HTERT RPE-1 (cell line): ENCODE results near the gene PSEN1.

Experiments used
- in situ Hi-C: fragments of 300-500 bp; cut with MboI; formaldehyde crosslinking; loops from 4 replicates; pipeline ENCODE4 v1.14.3; 2020; ENCODE audit warnings: low sequenced_read_pairs

The PSEN1 gene

DNA sequence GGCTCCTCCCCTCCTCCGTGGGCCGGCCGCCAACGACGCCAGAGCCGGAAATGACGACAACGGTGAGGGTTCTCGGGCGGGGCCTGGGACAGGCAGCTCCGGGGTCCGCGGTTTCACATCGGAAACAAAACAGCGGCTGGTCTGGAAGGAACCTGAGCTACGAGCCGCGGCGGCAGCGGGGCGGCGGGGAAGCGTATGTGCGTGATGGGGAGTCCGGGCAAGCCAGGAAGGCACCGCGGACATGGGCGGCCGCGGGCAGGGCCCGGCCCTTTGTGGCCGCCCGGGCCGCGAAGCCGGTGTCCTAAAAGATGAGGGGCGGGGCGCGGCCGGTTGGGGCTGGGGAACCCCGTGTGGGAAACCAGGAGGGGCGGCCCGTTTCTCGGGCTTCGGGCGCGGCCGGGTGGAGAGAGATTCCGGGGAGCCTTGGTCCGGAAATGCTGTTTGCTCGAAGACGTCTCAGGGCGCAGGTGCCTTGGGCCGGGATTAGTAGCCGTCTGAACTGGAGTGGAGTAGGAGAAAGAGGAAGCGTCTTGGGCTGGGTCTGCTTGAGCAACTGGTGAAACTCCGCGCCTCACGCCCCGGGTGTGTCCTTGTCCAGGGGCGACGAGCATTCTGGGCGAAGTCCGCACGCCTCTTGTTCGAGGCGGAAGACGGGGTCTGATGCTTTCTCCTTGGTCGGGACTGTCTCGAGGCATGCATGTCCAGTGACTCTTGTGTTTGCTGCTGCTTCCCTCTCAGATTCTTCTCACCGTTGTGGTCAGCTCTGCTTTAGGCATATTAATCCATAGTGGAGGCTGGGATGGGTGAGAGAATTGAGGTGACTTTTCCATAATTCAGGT lies at the start of gene PSEN1:
TSS of gene PSEN1 (plus strand) at position 121 of the 839 bp plus-strand sequence. CDS start 11,513 bp downstream, outside the sequence.
- in situ Hi-C loops, result no loop called here

DNA sequence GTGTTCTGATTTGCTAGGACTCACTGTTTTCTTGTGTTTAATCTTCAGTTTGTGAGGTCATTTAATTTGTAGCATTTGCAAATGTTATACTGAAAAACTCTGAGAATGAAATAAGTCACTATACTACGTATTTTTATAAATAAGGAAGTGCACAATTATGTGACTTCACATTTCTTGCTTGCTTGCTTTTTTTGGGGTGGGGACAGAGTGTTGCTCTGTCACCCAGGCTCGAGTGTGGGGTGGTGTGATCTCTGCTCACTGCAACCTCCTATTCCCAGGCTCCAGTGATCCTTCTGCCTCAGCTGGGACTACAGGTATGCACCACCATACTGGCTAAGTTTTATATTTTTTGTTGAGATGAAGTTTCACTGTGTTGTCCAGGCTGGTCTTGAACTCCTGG lies 45.3 kb upstream of the PSEN1 start:
- in situ Hi-C loops, result no loop called here

DNA sequence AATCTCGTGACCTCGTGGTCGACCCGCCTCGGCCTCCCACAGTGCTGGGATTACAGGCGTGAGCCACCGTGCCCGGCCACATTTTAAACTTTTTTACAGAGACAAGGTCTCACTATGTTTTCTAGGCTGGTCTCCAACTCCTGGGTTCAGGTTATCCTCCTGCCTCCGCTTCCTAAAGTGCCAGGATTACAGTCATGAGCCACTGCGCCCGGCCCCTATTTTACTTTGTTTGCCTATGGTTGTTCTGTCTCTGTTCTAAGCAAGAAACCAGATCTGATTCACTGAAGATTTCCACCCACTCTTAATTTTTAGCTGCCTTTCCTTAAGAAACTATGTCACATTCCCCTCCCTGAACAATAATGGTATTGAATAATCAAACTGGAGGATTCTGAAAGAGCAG lies 38.9 kb upstream of the PSEN1 start:
- in situ Hi-C loops, result no loop called here

DNA sequence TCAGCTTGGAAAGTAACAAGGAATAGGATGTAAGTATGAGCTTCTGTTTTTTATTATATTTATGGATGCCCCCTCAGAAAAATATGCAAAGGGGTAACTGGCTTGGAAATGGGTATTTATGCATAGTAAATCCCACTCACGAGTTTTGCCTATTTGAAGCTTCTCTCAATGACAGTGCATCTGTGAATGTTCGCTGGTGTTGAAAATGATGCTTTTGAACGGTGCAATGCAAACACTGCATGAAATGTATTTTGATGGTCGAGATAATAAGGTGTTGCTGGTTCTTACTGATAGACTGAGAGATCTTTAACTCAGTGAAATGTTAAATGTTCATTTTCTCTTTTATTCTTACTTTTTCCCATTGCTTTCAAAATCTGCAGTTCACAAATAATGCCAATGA lies 36.0 kb upstream of the PSEN1 start:
- in situ Hi-C loops, result no loop called here

DNA sequence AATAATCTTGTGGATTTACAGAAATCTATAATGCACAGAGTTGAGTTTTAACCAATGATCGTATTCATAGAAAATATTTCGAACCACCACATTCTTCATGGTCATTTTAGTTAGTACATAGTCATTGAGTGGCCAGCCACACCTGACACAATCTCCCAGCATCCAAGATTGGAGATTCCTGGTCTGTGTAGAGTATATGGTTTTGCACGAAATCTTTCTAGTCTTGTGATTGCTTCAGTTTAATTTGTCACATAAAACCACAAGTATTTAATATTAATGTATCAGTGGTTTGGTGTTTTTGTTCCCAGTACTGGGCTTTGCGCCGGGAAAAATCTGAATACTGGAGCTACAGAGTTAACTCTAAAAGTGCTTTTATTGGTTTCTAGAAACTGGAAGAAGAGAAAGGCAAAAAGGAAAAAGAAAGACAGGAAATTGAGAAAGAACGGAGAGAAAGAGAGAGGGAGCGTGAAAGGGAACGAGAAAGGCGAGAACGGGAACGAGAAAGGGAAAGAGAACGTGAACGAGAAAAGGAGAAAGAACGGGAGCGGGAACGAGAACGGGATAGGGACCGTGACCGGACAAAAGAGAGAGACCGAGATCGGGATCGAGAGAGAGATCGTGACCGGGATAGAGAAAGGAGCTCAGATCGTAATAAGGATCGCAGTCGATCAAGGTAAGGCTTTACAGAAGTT lies 33.4 kb upstream of the PSEN1 start:
- in situ Hi-C loops, result no loop called here

DNA sequence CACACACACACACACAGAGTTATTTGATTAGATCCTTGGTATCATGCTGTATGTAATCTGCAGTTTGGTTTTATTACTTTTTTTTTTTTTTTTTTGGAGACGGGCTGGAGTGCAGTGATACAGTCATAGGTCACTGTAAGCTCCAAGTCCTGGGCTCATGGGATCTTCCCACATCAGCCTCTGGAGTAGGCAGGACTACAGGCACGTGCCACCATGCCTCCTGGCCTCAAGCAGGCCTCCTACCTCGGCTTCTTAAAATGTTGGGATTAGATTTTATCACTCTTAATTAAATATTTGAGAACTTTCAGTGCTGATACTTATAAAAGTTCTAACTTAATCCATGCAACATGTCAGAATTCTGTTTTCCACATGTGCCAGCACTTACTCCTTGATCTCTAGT lies 31.3 kb upstream of the PSEN1 start:
- in situ Hi-C loops, result no loop called here

DNA sequence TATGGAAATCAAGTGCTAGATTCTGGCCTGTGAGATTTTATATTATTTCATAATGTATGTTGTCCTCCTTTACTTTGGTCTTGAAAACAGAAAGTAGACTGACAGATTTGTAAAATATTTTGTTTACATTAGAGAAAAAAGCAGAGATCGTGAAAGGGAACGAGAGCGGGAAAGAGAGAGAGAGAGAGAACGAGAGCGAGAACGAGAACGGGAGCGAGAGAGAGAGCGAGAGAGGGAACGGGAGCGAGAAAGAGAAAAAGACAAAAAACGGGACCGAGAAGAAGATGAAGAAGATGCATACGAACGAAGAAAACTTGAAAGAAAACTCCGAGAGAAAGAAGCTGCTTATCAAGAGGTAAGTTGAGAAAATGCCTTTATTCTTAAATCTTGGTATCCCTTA lies 30.6 kb upstream of the PSEN1 start:
- in situ Hi-C loops, result no loop called here

DNA sequence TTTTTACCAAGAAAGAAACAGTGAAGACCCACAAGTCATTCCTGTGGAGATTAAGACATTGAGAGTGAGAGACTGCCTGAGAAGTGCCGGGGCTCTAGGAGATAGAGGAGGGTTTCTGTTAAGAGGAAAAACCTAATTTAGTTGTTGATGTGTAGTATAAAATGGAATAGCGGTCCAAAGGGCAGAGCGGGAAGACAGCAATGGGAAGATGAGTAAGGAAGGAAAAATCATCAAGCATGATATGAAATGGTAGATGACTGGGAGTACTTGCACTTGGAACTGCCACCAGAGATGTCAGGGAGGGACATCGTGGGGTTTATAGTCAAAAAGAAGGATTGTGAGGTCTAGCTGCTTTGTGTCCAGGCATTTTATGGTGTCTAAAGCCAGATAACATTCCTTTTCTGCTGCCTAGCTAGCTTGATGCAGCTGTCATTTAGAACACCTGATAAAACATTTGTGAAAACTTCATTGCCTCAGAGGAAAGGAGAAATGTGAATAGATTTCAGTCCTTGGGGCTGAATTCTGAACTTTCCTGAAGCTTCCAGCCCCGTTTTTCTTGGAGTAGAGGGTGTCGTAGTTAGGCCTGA lies 20.1 kb upstream of the PSEN1 start:
- in situ Hi-C loops, result no loop called here

DNA sequence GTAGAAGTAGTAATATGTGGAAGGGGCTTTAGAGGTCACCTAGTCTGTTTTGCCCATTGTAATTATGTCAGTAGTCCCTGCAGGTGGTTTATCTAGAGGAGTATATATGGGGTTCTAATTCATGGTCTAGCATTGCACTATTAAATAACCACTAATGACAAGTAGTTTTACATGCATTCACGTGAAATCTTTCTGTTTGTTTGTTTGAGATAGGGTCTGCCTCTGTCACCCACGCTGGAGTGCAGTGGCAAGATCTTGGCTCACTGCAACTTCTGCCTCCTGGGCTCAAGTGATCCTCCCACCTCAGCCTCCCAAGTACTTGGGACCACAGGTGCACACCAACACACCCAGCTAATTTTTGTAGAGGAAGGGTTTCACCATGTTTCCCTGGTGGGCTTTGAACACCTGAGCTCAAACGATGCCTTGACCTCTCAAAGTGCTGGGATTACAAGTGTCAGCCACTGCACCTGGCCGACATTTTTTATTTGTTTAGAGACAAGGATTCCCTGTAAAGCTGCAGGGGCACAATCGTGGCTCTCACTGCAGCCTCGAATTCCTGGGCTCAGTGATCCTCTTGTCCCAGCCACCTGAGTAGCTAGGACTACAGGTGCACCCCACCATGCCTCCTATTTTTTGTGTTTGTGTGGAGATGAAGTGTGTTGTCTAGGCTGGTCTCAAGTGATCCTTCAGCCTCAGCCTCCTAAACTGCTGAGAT lies 12.0 kb upstream of the PSEN1 start:
- in situ Hi-C loops, result no loop called here

DNA sequence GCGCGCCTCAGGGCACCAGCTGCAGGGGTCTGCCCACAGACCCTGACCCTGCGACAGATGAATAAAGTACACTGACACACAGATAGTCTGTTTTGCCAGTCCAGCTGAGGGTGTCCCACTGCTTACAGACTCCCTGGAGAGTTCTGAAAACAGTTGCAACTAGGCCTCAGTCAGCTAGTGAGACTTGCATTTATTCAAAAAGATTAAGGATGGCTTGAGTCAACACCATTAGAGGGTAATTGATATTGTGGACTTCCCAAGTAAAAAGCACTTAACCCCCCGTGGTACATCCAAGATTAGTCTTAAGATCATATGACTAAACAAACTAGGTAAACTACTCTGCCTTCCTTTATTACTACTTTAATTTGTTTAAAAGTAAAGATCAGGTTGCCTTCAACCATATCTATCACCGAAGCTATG lies 11.1 kb upstream of the PSEN1 start:
- in situ Hi-C loops, result no loop called here

DNA sequence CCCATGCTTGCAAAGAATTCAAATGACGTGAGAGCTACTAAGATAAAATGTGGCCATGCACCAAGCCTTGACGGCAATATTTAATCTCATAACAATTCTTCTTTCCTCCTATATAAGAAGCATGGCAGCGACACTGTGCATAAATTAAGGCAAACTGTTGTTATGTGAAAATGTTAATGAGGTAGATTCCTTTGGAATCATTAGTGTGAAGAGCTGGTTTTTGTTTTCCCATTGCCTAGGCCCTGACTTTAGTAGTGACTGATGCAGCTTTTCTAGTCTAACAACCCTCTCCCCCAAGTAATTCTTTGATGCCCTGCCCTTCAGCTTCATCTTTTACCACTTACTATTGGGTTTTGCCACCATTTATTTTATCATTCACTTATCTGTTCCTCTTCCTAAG lies 10.6 kb upstream of the PSEN1 start:
- in situ Hi-C loops, result no loop called here

DNA sequence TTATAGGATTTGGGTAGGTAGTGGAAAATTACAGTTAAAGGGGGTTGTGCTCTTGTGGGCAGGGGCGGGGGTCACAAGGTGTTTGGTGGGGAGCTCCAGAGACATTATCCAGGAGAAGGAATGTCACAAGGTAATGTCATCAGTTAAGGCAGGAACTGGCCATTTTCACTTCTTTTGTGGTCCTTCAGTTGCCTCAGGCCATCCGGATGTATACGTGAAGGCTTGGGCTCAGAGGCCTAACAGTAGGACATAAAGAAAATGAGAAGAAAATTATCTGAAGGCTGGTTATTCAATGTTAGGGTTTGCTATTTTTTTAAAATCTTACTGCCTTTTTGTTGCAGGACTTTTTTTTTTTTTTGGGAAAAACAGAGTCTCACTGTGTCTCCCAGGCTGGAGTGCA lies 2.5 kb upstream of the PSEN1 start:
- in situ Hi-C loops, result no loop called here

DNA sequence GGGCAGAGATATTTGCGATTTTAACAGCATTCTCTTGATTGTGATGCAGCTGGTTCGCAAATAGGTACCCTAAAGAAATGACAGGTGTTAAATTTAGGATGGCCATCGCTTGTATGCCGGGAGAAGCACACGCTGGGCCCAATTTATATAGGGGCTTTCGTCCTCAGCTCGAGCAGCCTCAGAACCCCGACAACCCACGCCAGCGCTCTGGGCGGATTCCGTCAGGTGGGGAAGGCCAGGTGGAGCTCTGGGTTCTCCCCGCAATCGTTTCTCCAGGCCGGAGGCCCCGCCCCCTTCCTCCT lies 271 bp upstream of the PSEN1 start:
- in situ Hi-C loops, result no loop called here

DNA sequence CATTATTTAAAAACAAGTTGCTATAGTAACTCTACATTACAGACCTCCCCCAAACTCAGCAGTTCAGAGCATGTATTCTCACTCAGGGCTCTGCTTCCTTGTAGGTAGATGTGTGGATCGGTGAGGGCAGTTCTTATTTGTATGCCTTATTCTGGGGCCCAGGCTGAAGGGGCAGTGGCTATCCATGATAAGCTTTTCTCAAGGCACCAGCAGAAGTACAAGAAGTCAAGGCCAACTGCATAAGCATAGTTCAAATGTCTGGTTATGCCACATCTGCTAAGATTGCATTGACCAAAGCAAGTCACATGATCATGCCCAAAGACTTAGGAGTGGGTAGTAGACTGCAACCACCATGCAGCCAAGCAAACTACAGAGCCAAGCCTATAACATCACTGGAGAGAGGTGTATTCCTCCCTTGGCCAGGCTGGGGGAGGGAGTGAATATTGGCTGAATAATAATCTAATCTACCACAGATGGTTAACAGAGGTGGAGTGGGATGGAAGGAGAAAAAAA lies 4.6 kb downstream of the PSEN1 start:
- in situ Hi-C loops, result no loop called here

DNA sequence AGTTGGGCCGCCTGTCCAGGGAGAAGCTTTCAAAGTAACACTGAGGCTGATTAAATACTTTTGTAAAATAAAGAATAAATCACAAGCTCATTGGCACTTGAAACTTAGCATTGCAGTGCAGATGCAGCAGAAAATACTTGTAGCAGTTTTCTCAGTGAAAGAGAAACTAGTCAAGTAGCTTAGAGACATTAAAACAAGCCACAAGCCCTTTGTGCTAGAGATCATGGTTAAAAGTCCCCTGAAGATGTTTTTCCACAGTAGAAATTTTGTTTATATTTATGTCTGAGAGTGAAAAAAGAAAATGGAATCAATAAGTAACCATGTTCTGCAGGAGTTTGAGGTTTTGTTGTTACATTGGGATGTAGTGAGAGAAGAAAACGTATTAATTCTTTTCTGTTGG lies 5.9 kb downstream of the PSEN1 start:
- in situ Hi-C loops, result no loop called here

DNA sequence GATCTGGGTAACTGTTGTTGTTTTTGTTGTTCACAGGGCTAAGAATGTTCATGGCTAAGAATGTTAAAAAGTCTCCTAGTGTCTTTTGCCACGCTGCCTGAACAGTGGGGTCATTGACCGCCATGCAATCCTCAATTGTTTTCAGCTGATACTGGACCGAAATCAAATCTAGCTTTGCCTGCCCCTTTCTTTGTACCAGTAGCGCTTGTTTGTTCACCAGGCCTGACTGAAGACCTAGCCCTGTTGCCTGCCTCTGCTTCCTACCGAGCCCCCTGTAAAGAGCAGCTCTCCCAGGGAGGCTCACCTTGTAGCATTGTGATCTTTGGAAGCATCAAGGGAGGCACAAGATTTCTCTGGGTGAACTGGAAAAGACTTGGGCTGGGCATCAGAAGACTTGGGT lies 6.7 kb downstream of the PSEN1 start:
- in situ Hi-C loops, result no loop called here

DNA sequence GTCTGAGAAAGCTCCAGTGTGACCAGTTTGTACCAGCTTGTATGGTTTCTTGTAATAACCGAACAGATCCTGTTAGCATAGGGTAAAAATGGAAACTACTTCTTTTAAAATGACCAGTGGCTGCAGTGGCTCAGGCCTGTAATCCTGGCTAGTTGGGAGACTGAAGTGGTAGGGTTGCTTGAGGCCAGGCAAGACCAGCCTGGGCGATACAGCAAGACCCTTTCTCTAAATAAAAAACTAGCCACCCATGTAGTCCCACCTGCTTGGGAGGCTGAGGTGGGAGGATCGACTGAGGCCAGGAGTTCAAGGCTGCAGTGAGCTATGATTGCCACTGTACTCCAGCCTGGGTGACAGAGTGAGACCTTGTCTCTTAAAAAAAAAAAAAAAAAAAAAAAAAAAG lies 7.3 kb downstream of the PSEN1 start:
- in situ Hi-C loops, result no loop called here

DNA sequence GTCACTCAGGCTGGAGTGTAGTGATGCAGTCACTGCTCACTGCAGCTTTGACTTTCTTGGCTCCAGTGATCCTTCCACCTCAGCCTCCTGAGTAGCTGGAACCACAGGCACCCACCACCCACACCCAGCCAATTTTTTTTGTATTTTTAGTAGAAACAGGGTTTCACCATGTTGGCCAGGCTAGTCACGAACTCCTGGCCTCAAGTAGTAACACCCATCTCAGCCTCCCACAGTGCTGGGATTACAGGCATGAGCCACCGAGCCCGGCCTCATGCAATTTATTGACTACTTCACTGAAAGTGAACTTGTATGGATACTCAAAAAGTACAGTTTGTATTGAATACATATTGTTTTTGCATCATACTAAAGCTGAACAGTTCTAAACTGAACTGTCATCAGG lies 9.1 kb downstream of the PSEN1 start:
- in situ Hi-C loops, result no loop called here

DNA sequence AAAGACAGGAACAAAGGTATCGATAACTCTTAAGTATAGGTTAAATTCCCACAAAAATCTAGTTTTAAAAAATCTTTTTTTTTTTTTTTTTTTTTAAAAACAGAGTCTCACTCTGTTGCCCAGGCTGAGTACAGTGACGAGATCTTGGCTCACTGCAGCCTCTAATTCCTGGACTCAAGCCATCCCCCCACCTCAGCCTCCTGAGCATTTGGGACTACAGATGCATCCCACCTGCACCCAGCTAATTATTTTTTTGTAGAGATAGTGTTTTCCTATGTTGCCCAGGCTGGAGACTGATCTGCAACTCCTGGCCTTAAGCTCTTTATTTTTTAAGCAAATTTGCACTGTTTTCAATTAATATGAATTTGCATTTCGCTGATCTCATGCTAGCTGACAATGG lies 9.8 kb downstream of the PSEN1 start:
- in situ Hi-C loops, result no loop called here

DNA sequence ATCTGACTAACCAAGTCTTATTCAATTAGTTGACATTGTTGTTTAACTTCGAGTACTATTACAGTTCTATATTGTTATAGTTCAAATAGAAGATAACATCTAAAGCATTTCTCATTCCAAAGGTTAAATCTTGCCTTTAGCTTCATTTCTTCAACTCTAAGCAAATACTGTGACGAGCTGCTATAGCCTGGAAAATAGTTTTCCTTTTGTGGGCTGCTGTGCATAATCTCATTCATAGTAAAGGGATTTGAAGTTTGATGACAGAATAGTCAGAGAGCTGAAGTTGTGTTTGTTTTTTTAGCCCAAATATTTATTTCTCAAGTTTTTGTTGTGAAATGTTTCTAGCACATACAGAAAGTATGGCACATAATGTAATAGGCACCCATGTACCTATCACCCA lies 13.4 kb downstream of the PSEN1 start:
- in situ Hi-C loops, result no loop called here

DNA sequence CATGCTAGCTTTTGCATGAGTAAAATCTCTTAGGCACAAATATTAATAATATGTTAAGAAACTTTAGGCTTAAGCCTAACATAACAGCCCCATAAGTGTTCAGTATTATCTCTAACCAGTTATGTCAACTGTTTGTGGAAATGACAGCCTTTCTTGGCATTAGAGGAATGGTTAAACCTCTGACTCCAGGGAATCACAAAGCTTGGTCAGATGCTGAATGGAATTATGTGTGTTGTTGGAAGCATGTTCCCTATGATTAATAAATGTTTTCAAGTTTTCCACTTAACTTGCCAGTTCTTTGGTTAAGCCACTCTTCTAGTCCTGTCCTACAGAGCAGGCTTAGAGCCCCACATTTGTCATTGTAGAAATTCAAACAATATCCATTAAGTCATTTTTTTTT lies 17.0 kb downstream of the PSEN1 start:
- in situ Hi-C loops, result no loop called here
